Measurements from ENCODE around the gene FAM117A.

GRCh38 chr17:49729069-49729468 is 34.9 kb downstream of the FAM117A start:
- TF ChIP-seq CTCF (IDR thresholded peaks at IDR 0.05; ENCODE audit: poor library complexity) (no peak), EZH2 (IDR thresholded peaks at IDR 0.05; ENCODE audit: borderline replicate concordance) (no peak), EZH2phosphoT487 (IDR thresholded peaks at IDR 0.05; ENCODE audit: low read depth, severe bottlenecking, unreplicated experiment) (no peak)
